Neural cell (in vitro differentiated cells): ENCODE data around the gene ACBD6. TPM values are rescaled to one million over a fixed set of nuclear protein-coding genes. Genes with fewer than 3 reads are reported as not detected.
"Not testable (repeated sequence)": the region's sequence is repeated elsewhere in the genome, so short reads cannot be mapped to it uniquely, and the experiment has no call there.

ENCODE experiments used
- H2AFZ ChIP-seq: fragments of 200-600, 300-800 bp; sonication (generic), shearing (Covaris generic); 2 replicates; pipeline ENCODE4 v1.6.0; 2014; ENCODE audit warnings: low read depth, mild to moderate bottlenecking, antibody characterized with exemption, low read length, moderate library complexity
- H3F3A ChIP-seq: fragments of 200-600 bp; shearing (Covaris generic); 2 replicates; pipeline ENCODE4 v1.6.1; 2016; ENCODE audit warnings: mild to moderate bottlenecking, moderate library complexity, mixed read lengths, antibody characterized with exemption, low read length; ENCODE audit not compliant: insufficient read depth, poor library complexity, severe bottlenecking
- H3K27ac ChIP-seq: fragments of 200-600, 300-800 bp; sonication (generic), shearing (Covaris generic); 2 replicates; pipeline ENCODE4 v1.5.1; 2014; ENCODE audit warnings: mild to moderate bottlenecking, low read length, moderate library complexity
- H3K27me3 ChIP-seq: fragments of 300-800, 200-600 bp; sonication (generic), shearing (Covaris generic); 2 replicates; pipeline ENCODE4 v1.6.0; 2014; ENCODE audit warnings: mild to moderate bottlenecking, low read depth, low read length, moderate library complexity; ENCODE audit not compliant: insufficient read depth
- H3K36me3 ChIP-seq: fragments of 300-800, 200-600 bp; sonication (generic), shearing (Covaris generic); 2 replicates; pipeline ENCODE4 v1.5.1; 2014; ENCODE audit warnings: mild to moderate bottlenecking, antibody characterized with exemption, low read length, moderate library complexity; ENCODE audit not compliant: insufficient read depth
- H3K4me2 ChIP-seq: fragments of 300-800, 200-600 bp; sonication (generic), shearing (Covaris generic); 2 replicates; pipeline ENCODE4 v1.6.0; 2014; ENCODE audit warnings: mild to moderate bottlenecking, low read length
- H3K4me3 ChIP-seq: fragments of 300-800, 200-600 bp; sonication (generic), shearing (Covaris generic); 2 replicates; pipeline ENCODE4 v1.5.1; 2014; ENCODE audit warnings: mild to moderate bottlenecking, low read length, moderate library complexity
- H3K79me2 ChIP-seq: fragments of 200-600 bp; shearing (Covaris generic); replicated peaks from 2 replicates; pipeline ENCODE4 v1.6.0; 2014; ENCODE audit warnings: mild to moderate bottlenecking, low read length, moderate library complexity; ENCODE audit not compliant: insufficient read depth
- H3K9ac ChIP-seq: fragments of 300-800, 200-600 bp; sonication (generic), shearing (Covaris generic); 2 replicates; pipeline ENCODE4 v1.6.1; 2016; ENCODE audit warnings: mild to moderate bottlenecking, low read length, mixed read lengths
- H3K9me2 ChIP-seq: fragments of 200-600 bp; shearing (Covaris generic); 2 replicates; pipeline ENCODE4 v1.6.1; 2016; ENCODE audit warnings: mild to moderate bottlenecking, low read length, mixed read lengths; ENCODE audit not compliant: insufficient read depth
- H3K9me3 ChIP-seq: fragments of 200-600, 300-800 bp; sonication (generic), shearing (Covaris generic); 2 replicates; pipeline ENCODE4 v1.6.1; 2016; ENCODE audit warnings: mild to moderate bottlenecking, mixed run types, low read length, moderate library complexity, mixed read lengths
- H4K20me1 ChIP-seq: fragments of 200-600 bp; shearing (Covaris generic); 2 replicates; pipeline ENCODE4 v1.6.1; 2016; ENCODE audit warnings: mild to moderate bottlenecking, mixed run types; ENCODE audit not compliant: insufficient read depth
- CTCF ChIP-seq: fragments of 450-650 bp; IDR thresholded peaks from 2 replicates; pipeline ENCODE4 v1.5.1; 2014; ENCODE audit warnings: antibody characterized with exemption, mild to moderate bottlenecking, moderate library complexity; ENCODE audit not compliant: poor library complexity, severe bottlenecking
- EP300 ChIP-seq: fragments of 450-650 bp; conservative IDR thresholded peaks from 2 replicates; pipeline ENCODE4 v1.6.1; 2014; ENCODE audit warnings: antibody characterized with exemption, mild to moderate bottlenecking, moderate library complexity; ENCODE audit not compliant: poor library complexity, severe bottlenecking
- EZH2 ChIP-seq: fragments of 200-600, 300-800 bp; shearing (Covaris generic), sonication (generic); IDR thresholded peaks from 2 replicates; pipeline ENCODE4 v1.6.1; 2014; ENCODE audit warnings: antibody characterized with exemption, low read length, borderline replicate concordance, mild to moderate bottlenecking; ENCODE audit not compliant: insufficient read depth, poor library complexity, severe bottlenecking
- MXI1 ChIP-seq: fragments of 450-650 bp; conservative IDR thresholded peaks from 2 replicates; pipeline ENCODE4 v1.6.1; 2014; ENCODE audit warnings: antibody characterized with exemption, mild to moderate bottlenecking; ENCODE audit not compliant: poor library complexity, severe bottlenecking
- POLR2AphosphoS5 ChIP-seq: IDR thresholded peaks from 2 replicates; pipeline ENCODE4 v1.6.1; 2012
- RAD21 ChIP-seq: fragments of 450-650 bp; conservative IDR thresholded peaks from 2 replicates; pipeline ENCODE4 v1.6.1; 2014; ENCODE audit warnings: antibody characterized with exemption, mild to moderate bottlenecking, moderate library complexity
- SMC3 ChIP-seq: fragments of 450-650 bp; conservative IDR thresholded peaks from 2 replicates; pipeline ENCODE4 v1.6.1; 2014; ENCODE audit warnings: antibody characterized with exemption, mild to moderate bottlenecking, moderate library complexity; ENCODE audit not compliant: poor library complexity
- TAF1 ChIP-seq: IDR thresholded peaks from 2 replicates; pipeline ENCODE4 v1.6.1; 2012; ENCODE audit warnings: low read depth
- polyA plus RNA-seq: library from polyadenylated mRNA; depleted of rRNA; stranded (reverse); fragments of >200 nt; gene quantifications from 2 replicates; pipeline ENCODE4 v1.2.3, GENCODE V29; 2014
- TF ChIP-seq, protein P1 (sequence below): IDR thresholded peaks from 2 replicates; pipeline ENCODE4 v1.6.1; 2012; ENCODE audit warnings: borderline replicate concordance

Gene ACBD6
- polyA plus RNA-seq, 1 donor from 2014 or later, result 92.4 TPM

DNA sequence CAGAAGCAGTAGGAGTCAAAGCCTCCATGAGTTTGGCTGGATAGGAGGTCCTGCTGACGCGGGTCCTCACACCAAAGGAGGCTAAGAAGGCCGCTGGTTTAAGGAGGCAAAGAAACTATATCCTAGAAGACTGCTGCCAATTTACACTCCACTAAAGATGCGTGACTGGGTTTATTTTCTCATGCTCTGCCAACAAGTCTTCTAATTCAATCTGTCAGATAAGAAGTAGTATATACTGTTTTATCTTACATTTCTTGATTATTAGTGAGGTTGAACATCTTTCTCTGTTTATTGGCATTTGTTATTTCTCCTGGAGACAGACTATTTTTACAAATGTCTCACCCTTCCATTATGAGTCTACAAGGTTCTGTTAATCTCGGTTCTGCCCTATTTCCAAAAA is 34.1 kb downstream of the ACBD6 start:
- H3K79me2 ChIP-seq, result peaks cover 16% of the 10 kb centered on the region
- no peaks in the 10 kb centered on the region for H3K9me2 ChIP-seq
- no peak overlapping the region for H3K9ac ChIP-seq
- H4K20me1 ChIP-seq, result no peaks in the 10 kb centered on the region
- no peak overlapping the region for H2AFZ ChIP-seq
- no peaks in the 10 kb centered on the region for H3K27me3 ChIP-seq
- H3K4me2 ChIP-seq, result no peak overlapping the region
- no peak overlapping the region for H3K4me3 ChIP-seq
- TF ChIP-seq POLR2AphosphoS5, result no peak
- TF ChIP-seq, protein P1, sequence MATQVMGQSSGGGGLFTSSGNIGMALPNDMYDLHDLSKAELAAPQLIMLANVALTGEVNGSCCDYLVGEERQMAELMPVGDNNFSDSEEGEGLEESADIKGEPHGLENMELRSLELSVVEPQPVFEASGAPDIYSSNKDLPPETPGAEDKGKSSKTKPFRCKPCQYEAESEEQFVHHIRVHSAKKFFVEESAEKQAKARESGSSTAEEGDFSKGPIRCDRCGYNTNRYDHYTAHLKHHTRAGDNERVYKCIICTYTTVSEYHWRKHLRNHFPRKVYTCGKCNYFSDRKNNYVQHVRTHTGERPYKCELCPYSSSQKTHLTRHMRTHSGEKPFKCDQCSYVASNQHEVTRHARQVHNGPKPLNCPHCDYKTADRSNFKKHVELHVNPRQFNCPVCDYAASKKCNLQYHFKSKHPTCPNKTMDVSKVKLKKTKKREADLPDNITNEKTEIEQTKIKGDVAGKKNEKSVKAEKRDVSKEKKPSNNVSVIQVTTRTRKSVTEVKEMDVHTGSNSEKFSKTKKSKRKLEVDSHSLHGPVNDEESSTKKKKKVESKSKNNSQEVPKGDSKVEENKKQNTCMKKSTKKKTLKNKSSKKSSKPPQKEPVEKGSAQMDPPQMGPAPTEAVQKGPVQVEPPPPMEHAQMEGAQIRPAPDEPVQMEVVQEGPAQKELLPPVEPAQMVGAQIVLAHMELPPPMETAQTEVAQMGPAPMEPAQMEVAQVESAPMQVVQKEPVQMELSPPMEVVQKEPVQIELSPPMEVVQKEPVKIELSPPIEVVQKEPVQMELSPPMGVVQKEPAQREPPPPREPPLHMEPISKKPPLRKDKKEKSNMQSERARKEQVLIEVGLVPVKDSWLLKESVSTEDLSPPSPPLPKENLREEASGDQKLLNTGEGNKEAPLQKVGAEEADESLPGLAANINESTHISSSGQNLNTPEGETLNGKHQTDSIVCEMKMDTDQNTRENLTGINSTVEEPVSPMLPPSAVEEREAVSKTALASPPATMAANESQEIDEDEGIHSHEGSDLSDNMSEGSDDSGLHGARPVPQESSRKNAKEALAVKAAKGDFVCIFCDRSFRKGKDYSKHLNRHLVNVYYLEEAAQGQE, result no peak
- no peak for TF ChIP-seq TAF1
- TF ChIP-seq EZH2, result no peak
- TF ChIP-seq RAD21, result no peak
- TF ChIP-seq MXI1, result no peak
- no peak for TF ChIP-seq SMC3
- no peak for TF ChIP-seq CTCF
- TF ChIP-seq EP300, result no peak
- no peaks in the 10 kb centered on the region for H3K36me3 ChIP-seq
- H3F3A ChIP-seq, result no peaks in the 10 kb centered on the region
- H3K9me3 ChIP-seq, result peaks cover 7% of the 10 kb centered on the region
- no peak overlapping the region for H3K27ac ChIP-seq

DNA sequence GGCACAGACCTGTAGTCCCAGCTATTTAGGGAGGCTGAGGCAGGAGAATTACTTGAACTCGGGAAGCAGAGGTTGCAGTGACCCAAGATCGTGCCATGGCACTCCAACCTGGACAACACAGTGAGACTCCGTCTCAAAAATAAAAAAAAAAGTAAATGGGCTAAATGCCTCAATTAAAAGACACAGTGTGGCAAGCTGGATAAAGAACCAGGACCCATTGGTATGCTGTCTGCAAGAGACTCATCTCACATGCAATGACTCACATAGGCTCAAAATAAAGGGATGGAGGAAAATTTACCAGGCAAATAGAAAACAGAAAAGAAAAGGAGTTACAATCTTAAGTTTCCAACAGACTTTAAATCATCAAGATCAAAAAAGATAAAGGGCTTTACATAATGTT is 40.3 kb downstream of the ACBD6 start:
- Histone ChIP-seq H3K9ac (no peak overlapping the region), H3K27me3 (no peaks in the 10 kb centered on the region), H3K27ac (no peak overlapping the region), H3K79me2 (peaks cover 21% of the 10 kb centered on the region), H3F3A (no peaks in the 10 kb centered on the region), H3K36me3 (no peaks in the 10 kb centered on the region), H3K9me2 (no peaks in the 10 kb centered on the region), H3K4me2 (no peak overlapping the region), H3K9me3 (peaks cover 7% of the 10 kb centered on the region), H3K4me3 (no peak overlapping the region), H4K20me1 (no peaks in the 10 kb centered on the region), H2AFZ (no peak overlapping the region)
- TF ChIP-seq EP300 (no peak), TAF1 (no peak), POLR2AphosphoS5 (no peak), RAD21 (no peak), MXI1 (no peak), CTCF (no peak), EZH2 (no peak), SMC3 (no peak)
- TF ChIP-seq, protein P1, result no peak

DNA sequence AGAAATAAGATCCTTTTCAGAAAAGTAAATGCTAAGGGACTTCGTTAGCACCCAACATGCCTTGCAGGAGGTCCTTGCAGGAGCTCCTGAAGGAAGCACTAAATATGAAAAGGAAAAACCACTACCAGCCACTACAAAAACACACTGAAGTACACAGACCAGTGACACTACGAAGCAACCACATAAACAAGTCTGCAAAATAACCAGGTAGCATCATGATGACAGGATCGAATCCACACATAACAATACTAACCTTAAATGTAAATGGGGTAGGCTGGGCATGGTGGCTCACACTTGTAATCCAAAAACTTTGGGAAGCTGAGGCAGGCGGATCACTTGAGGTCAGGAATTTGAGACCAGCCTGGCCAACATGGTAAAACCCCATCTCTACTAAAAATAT is 40.7 kb downstream of the ACBD6 start:
- H3K9me3 ChIP-seq, H3K9me2 ChIP-seq, H2AFZ ChIP-seq, H3K36me3 ChIP-seq, H3K4me3 ChIP-seq, H3K9ac ChIP-seq, H3K27ac ChIP-seq, H3F3A ChIP-seq, H3K27me3 ChIP-seq, H4K20me1 ChIP-seq, H3K4me2 ChIP-seq: not testable (repeated sequence)
- peaks cover 21% of the 10 kb centered on the region for H3K79me2 ChIP-seq
